Measurements from ENCODE around the gene COG5. TPM values are rescaled to one million over a fixed set of nuclear protein-coding genes. Genes with fewer than 3 reads are reported as not detected.

Gene COG5
- total RNA-seq, 1 donor from 2014 or later = 29.5 TPM

DNA sequence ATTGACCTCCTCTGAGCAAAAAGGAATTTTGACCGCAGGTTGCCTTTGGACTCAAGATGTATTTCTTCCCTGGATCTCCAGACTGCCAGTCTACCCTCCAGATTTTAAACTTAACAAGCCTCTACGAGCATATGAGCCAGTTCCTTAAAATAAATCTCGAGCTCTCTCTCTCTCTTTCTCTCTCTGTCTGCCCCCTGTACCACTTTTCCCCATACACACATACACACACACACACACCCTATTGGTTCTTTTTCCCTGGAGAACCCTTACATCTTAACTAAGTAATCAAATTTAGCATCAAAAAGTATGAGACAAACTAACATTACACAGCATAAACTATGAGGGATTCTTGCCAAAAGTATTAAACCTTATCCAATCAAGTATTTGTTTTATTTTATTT lies 27.7 kb upstream of the COG5 start:
- Mint-ChIP-seq H3K27ac (ENCODE audit: unreplicated experiment) (no peak overlapping the region), H3K9me3 (ENCODE audit: unreplicated experiment) (peaks cover 3% of the 10 kb centered on the region), H3K27me3 (ENCODE audit: unreplicated experiment) (peaks cover 2% of the 10 kb centered on the region), H3K4me3 (ENCODE audit: unreplicated experiment) (no peak overlapping the region), H3K4me1 (ENCODE audit: low read depth, unreplicated experiment) (no peaks in the 10 kb centered on the region), H3K36me3 (ENCODE audit: unreplicated experiment) (peaks cover 6% of the 10 kb centered on the region)
- DNase-seq = no peak
- TF ChIP-seq, protein P1, sequence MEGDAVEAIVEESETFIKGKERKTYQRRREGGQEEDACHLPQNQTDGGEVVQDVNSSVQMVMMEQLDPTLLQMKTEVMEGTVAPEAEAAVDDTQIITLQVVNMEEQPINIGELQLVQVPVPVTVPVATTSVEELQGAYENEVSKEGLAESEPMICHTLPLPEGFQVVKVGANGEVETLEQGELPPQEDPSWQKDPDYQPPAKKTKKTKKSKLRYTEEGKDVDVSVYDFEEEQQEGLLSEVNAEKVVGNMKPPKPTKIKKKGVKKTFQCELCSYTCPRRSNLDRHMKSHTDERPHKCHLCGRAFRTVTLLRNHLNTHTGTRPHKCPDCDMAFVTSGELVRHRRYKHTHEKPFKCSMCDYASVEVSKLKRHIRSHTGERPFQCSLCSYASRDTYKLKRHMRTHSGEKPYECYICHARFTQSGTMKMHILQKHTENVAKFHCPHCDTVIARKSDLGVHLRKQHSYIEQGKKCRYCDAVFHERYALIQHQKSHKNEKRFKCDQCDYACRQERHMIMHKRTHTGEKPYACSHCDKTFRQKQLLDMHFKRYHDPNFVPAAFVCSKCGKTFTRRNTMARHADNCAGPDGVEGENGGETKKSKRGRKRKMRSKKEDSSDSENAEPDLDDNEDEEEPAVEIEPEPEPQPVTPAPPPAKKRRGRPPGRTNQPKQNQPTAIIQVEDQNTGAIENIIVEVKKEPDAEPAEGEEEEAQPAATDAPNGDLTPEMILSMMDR (IDR thresholded peaks at IDR 0.05; ENCODE audit: partially characterized antibody, unreplicated experiment) = no peak

DNA sequence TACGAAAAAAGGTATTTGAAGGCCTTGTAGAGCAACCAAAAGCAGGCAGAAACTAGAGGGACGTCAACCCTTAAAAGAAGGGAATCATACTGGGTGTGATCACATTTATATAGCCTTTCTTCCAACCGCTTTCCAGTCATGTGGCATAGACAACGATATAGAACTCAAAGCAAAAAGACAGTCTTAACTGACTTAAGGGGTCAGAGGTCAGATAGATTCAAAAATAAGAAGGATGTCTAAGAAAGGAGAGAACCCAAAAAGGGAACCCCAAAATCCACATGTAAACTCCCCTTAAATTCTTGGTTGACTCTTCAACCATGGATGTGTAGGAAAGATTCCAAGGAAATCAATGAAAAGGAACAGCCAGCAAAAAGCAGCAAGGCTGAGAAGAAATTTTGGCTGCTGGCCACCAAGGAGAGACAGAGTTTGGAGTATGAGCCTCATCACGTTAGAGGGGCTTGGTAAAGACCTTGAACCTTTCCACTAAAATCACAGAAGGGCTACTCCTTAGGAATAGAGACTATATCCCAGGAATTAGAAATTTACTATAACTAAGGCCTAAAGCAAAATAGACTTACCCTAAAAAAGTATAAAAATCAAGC lies 24.9 kb upstream of the COG5 start:
- peaks cover 2% of the 10 kb centered on the region for H3K27me3 Mint-ChIP-seq (ENCODE audit: unreplicated experiment)
- H3K36me3 Mint-ChIP-seq (ENCODE audit: unreplicated experiment) = peaks cover 6% of the 10 kb centered on the region
- TF ChIP-seq, protein P1 (IDR thresholded peaks at IDR 0.05; ENCODE audit: partially characterized antibody, unreplicated experiment) = no peak
- H3K4me3 Mint-ChIP-seq (ENCODE audit: unreplicated experiment) = no peak overlapping the region
- H3K9me3 Mint-ChIP-seq (ENCODE audit: unreplicated experiment) = peaks cover 3% of the 10 kb centered on the region
- DNase-seq = no peak
- no peak overlapping the region for H3K27ac Mint-ChIP-seq (ENCODE audit: unreplicated experiment)
- H3K4me1 Mint-ChIP-seq (ENCODE audit: low read depth, unreplicated experiment) = no peaks in the 10 kb centered on the region

DNA sequence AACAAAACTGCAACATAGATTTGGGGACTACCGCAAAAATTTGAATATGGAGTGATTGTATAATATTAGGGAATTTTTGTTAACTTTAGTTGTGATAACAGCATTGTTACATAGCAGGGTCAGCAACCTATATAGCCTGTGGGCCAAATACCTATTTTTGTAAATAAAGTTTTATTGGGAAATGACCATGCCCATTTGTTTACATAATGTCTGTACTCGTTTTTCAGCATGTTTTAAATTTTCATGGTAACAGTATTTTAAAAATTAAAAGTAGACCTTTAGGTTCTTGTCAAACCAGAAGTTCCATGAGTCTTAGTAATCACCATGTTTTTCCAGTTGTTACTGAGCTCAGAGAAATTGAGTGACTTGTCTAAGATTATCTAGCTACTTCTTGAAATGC lies 21.0 kb upstream of the COG5 start:
- H3K27me3 Mint-ChIP-seq (ENCODE audit: unreplicated experiment) = peaks cover 2% of the 10 kb centered on the region
- no peaks in the 10 kb centered on the region for H3K4me1 Mint-ChIP-seq (ENCODE audit: low read depth, unreplicated experiment)
- peaks cover 6% of the 10 kb centered on the region for H3K36me3 Mint-ChIP-seq (ENCODE audit: unreplicated experiment)
- TF ChIP-seq, protein P1 (IDR thresholded peaks at IDR 0.05; ENCODE audit: partially characterized antibody, unreplicated experiment) = no peak
- H3K9me3 Mint-ChIP-seq (ENCODE audit: unreplicated experiment) = peaks cover 3% of the 10 kb centered on the region
- no peak overlapping the region for H3K27ac Mint-ChIP-seq (ENCODE audit: unreplicated experiment)
- DNase-seq = no peak
- H3K4me3 Mint-ChIP-seq (ENCODE audit: unreplicated experiment) = no peak overlapping the region

- Mint-ChIP-seq H3K9me3 (ENCODE audit: unreplicated experiment) (no peaks in the 10 kb centered on the region), H3K36me3 (ENCODE audit: unreplicated experiment) (no peaks in the 10 kb centered on the region), H3K27ac (ENCODE audit: unreplicated experiment) (no peak overlapping the region), H3K4me1 (ENCODE audit: low read depth, unreplicated experiment) (no peaks in the 10 kb centered on the region), H3K4me3 (ENCODE audit: unreplicated experiment) (no peak overlapping the region), H3K27me3 (ENCODE audit: unreplicated experiment) (peaks cover 1% of the 10 kb centered on the region)
- TF ChIP-seq, protein P1 (IDR thresholded peaks at IDR 0.05; ENCODE audit: partially characterized antibody, unreplicated experiment) = no peak
- DNase-seq = no peak
These were observed 19.2 kb upstream of the COG5 start for GRCh38 chr7:107582875-107583274.

- Mint-ChIP-seq H3K4me1 (ENCODE audit: low read depth, unreplicated experiment) (no peaks in the 10 kb centered on the region), H3K27ac (ENCODE audit: unreplicated experiment) (no peak overlapping the region), H3K27me3 (ENCODE audit: unreplicated experiment) (peaks cover 1% of the 10 kb centered on the region), H3K36me3 (ENCODE audit: unreplicated experiment) (no peaks in the 10 kb centered on the region), H3K4me3 (ENCODE audit: unreplicated experiment) (no peak overlapping the region), H3K9me3 (ENCODE audit: unreplicated experiment) (no peaks in the 10 kb centered on the region)
- no peak for DNase-seq
- TF ChIP-seq, protein P1 (IDR thresholded peaks at IDR 0.05; ENCODE audit: partially characterized antibody, unreplicated experiment) = no peak
These were observed 17.8 kb upstream of the COG5 start for GRCh38 chr7:107581387-107582013.
